ENCODE results near the gene SURF1.
"Not testable (repeated sequence)": the region's sequence is repeated elsewhere in the genome, so short reads cannot be mapped to it uniquely, and the experiment has no call there.

Gene SURF1

GRCh38 chr9:133321411-133321935 lies 34.8 kb downstream of the SURF1 start:
- no peak for DNase-seq (ENCODE audit: low spot score)

- DNase-seq (ENCODE audit: low spot score): no peak
Measured at GRCh38 chr9:133320421-133320881, 35.8 kb downstream of the SURF1 start.

- not testable (repeated sequence) for DNase-seq (ENCODE audit: low spot score)
Measured at GRCh38 chr9:133317551-133317950, 38.7 kb downstream of the SURF1 start.

- DNase-seq (ENCODE audit: low spot score): no peak
Measured at GRCh38 chr9:133315997-133316396, 40.3 kb downstream of the SURF1 start.

- no peak for DNase-seq (ENCODE audit: low spot score)
Measured at GRCh38 chr9:133309608-133310007, 46.7 kb downstream of the SURF1 start.

GRCh38 chr9:133307301-133307700 lies 49.0 kb downstream of the SURF1 start:
- DNase-seq (ENCODE audit: low spot score): no peak

- no peak for DNase-seq (ENCODE audit: low spot score)
Measured at GRCh38 chr9:133306242-133307204, 49.8 kb downstream of the SURF1 start.

GRCh38 chr9:133305731-133306130 lies 50.6 kb downstream of the SURF1 start:
- DNase-seq (ENCODE audit: low spot score): no peak

- no peak for DNase-seq (ENCODE audit: low spot score)
Measured at GRCh38 chr9:133304477-133305377, 51.6 kb downstream of the SURF1 start.

GRCh38 chr9:133304158-133304470 lies 52.2 kb downstream of the SURF1 start:
- no peak for DNase-seq (ENCODE audit: low spot score)

- DNase-seq (ENCODE audit: low spot score): no peak
Measured at GRCh38 chr9:133303266-133304157, 52.8 kb downstream of the SURF1 start.
